Measurements from ENCODE around the gene WASF2. TPM values are rescaled to one million over a fixed set of nuclear protein-coding genes. Genes with fewer than 3 reads are reported as not detected.
"Not testable (repeated sequence)": the region's sequence is repeated elsewhere in the genome, so short reads cannot be mapped to it uniquely, and the experiment has no call there.

The WASF2 gene
- total RNA-seq, 1 experiment from 2014 or later: 68.6 TPM

- intact Hi-C loops (cut with micrococcal nuclease; ENCODE audit: unreplicated experiment): no loop called here
- no peaks in the 10 kb centered on the region for H3K36me3 Mint-ChIP-seq (ENCODE audit: insufficient read depth, unreplicated experiment)
- Histone ChIP-seq H3K4me1 (no peaks in the 10 kb centered on the region), H3K9me3 (no peaks in the 10 kb centered on the region), H3K36me3 (ENCODE audit: control insufficient read depth, insufficient read depth, low read length) (no peaks in the 10 kb centered on the region; the same call in 1 of the 2 replicates), H3K4me3 (ENCODE audit: low read depth, low read length) (no peak overlapping the region), H3K27me3 (replicated peaks; ENCODE audit: control insufficient read depth, insufficient read depth, low read length) (no peaks in the 10 kb centered on the region)
- H3K27ac Mint-ChIP-seq (ENCODE audit: unreplicated experiment): no peak overlapping the region
- CTCF ChIA-PET: no interaction called here
- H3K9me3 Mint-ChIP-seq (ENCODE audit: unreplicated experiment): no peaks in the 10 kb centered on the region
- DNase-seq: no peak
- TF ChIP-seq, protein P1, sequence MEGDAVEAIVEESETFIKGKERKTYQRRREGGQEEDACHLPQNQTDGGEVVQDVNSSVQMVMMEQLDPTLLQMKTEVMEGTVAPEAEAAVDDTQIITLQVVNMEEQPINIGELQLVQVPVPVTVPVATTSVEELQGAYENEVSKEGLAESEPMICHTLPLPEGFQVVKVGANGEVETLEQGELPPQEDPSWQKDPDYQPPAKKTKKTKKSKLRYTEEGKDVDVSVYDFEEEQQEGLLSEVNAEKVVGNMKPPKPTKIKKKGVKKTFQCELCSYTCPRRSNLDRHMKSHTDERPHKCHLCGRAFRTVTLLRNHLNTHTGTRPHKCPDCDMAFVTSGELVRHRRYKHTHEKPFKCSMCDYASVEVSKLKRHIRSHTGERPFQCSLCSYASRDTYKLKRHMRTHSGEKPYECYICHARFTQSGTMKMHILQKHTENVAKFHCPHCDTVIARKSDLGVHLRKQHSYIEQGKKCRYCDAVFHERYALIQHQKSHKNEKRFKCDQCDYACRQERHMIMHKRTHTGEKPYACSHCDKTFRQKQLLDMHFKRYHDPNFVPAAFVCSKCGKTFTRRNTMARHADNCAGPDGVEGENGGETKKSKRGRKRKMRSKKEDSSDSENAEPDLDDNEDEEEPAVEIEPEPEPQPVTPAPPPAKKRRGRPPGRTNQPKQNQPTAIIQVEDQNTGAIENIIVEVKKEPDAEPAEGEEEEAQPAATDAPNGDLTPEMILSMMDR (IDR thresholded peaks at IDR 0.05; ENCODE audit: insufficient read depth in 1 of 2, low read depth in 1 of 2, low read length in 1 of 2, severe bottlenecking in 1 of 2, unreplicated experiment in 1 of 2): no peak
- POLR2A ChIA-PET: no interaction called here
- H3K4me1 Mint-ChIP-seq (ENCODE audit: low read depth, unreplicated experiment): no peaks in the 10 kb centered on the region
- no peak overlapping the region for H3K4me3 Mint-ChIP-seq (ENCODE audit: unreplicated experiment)
- no TSS peak for BruUV-seq (replicated peaks)
- no peaks in the 10 kb centered on the region for H3K27me3 Mint-ChIP-seq (ENCODE audit: insufficient read depth, unreplicated experiment)
Measured at GRCh38 chr1:27433706-27434105, 56.3 kb downstream of the WASF2 start.

DNA sequence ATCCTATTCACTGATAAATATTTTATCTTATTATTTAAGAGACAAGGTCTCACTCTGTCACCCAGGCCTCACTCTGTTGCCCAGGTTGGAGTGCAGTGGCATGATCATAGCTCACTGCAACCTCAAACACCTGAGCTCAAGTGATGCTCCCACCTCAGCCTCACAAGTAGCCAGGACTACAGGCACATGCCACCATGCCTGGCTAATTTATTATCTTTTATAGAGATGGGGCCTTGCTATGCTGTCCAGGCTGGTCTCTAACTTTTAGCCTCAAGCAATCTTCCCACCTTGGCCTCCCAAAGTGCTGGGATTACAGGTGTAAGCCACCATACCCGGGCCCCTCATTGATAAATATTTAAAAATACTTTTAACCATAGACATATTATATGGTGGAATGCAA, 57.2 kb downstream of the WASF2 start:
- intact Hi-C loops (cut with micrococcal nuclease; ENCODE audit: unreplicated experiment); POLR2A ChIA-PET; DNase-seq: not testable (repeated sequence)

GRCh38 chr1:27431601-27431940, 58.4 kb downstream of the WASF2 start:
- Histone ChIP-seq H3K4me3 (ENCODE audit: low read depth, low read length) (no peak overlapping the region), H3K27me3 (replicated peaks; ENCODE audit: control insufficient read depth, insufficient read depth, low read length) (no peaks in the 10 kb centered on the region), H3K36me3 (ENCODE audit: control insufficient read depth, insufficient read depth, low read length) (no peaks in the 10 kb centered on the region; the same call in 1 of the 2 replicates), H3K9me3 (no peaks in the 10 kb centered on the region), H3K4me1 (no peaks in the 10 kb centered on the region)
- BruUV-seq (replicated peaks): no TSS peak
- TF ChIP-seq, protein P1 (IDR thresholded peaks at IDR 0.05; ENCODE audit: insufficient read depth in 1 of 2, low read depth in 1 of 2, low read length in 1 of 2, severe bottlenecking in 1 of 2, unreplicated experiment in 1 of 2): no peak
- H3K36me3 Mint-ChIP-seq (ENCODE audit: insufficient read depth, unreplicated experiment): peaks cover 2% of the 10 kb centered on the region
- H3K9me3 Mint-ChIP-seq (ENCODE audit: unreplicated experiment): no peaks in the 10 kb centered on the region
- ChIA-PET CTCF (no interaction called here), POLR2A (no interaction called here)
- H3K4me3 Mint-ChIP-seq (ENCODE audit: unreplicated experiment): no peak overlapping the region
- H3K27ac Mint-ChIP-seq (ENCODE audit: unreplicated experiment): no peak overlapping the region
- no peak for DNase-seq
- no peaks in the 10 kb centered on the region for H3K4me1 Mint-ChIP-seq (ENCODE audit: low read depth, unreplicated experiment)
- intact Hi-C loops (cut with micrococcal nuclease; ENCODE audit: unreplicated experiment): no loop called here
- no peaks in the 10 kb centered on the region for H3K27me3 Mint-ChIP-seq (ENCODE audit: insufficient read depth, unreplicated experiment)

More for the DNA sequence above, 57.2 kb downstream of the WASF2 start:
- H3K27me3 ChIP-seq (replicated peaks; ENCODE audit: control insufficient read depth, insufficient read depth, low read length); H3K27me3 Mint-ChIP-seq (ENCODE audit: insufficient read depth, unreplicated experiment); CTCF ChIA-PET; H3K4me3 Mint-ChIP-seq (ENCODE audit: unreplicated experiment); H3K36me3 ChIP-seq (ENCODE audit: control insufficient read depth, insufficient read depth, low read length); BruUV-seq (replicated peaks); H3K36me3 Mint-ChIP-seq (ENCODE audit: insufficient read depth, unreplicated experiment); H3K27ac Mint-ChIP-seq (ENCODE audit: unreplicated experiment); H3K4me3 ChIP-seq (ENCODE audit: low read depth, low read length); H3K9me3 Mint-ChIP-seq (ENCODE audit: unreplicated experiment); H3K9me3 ChIP-seq; H3K4me1 Mint-ChIP-seq (ENCODE audit: low read depth, unreplicated experiment); H3K4me1 ChIP-seq: not testable (repeated sequence)
